GM19468 (cell line): ENCODE data around the gene ALDH8A1.

Source experiments
- ATAC-seq: cut with Tn5 transposase; IDR thresholded peaks from one replicate; pipeline ENCODE4 v1.9.1; 2021; ENCODE audit warnings: mild to moderate bottlenecking, moderate library complexity, moderate number of reproducible peaks; ENCODE audit not compliant: unreplicated experiment; ENCODE audit errors: extremely low read depth

The ALDH8A1 gene

DNA sequence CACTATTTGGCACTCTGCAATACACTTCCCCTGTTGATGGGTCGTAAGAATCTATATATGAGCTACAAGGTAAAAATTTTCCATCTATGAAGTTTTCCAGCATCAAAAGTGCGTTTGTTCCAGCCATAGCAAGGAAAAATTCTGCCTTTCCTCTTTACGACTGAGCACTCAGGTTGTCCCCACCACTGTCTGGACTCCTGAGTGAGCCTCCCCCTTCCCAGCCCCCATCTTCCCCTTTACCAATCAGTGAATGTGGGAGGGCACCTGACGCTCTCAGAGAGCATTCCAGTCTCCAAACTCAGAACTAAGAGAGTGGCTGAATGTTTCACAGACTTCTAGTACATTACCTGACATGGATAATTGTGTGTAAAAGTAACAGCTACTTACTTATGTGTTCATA is at the start of gene ALDH8A1:
TSS of gene ALDH8A1 (minus strand) at position 175 of the 400 bp plus-strand sequence. CDS start at position 127, 48 bp downstream.
- no peak for ATAC-seq

GRCh38 chr6:134999107-134999506 is 49.2 kb upstream of the ALDH8A1 start:
- ATAC-seq, result no peak

- ATAC-seq, result no peak
Observed at GRCh38 chr6:134997133-134997995, 47.5 kb upstream of the ALDH8A1 start.

GRCh38 chr6:134995536-134995935 is 45.6 kb upstream of the ALDH8A1 start:
- no peak for ATAC-seq

DNA sequence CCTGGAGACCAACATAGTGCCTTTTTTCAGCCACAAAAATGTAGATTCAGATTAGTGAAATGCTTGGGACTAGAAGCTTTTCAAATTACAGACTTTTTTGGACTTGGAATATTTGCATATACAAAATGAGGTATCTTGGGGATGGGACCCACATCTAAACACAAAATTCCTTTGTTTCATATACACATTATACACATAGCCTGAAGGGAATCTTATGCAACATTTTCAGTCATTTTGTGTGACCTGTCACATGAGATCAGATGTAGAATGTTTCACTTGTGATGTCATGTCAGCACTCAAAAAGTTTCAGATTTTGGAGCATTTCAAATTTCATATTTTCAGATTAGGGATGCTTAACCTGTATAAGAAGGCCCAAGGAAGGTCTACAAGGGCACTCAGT is 44.5 kb upstream of the ALDH8A1 start:
- ATAC-seq, result no peak

- no peak for ATAC-seq
Observed at GRCh38 chr6:134992155-134992554, 42.3 kb upstream of the ALDH8A1 start.

- ATAC-seq, result no peak
Observed at GRCh38 chr6:134990262-134990661, 40.4 kb upstream of the ALDH8A1 start.

- ATAC-seq, result no peak
Observed at GRCh38 chr6:134984821-134985220, 34.9 kb upstream of the ALDH8A1 start.

DNA sequence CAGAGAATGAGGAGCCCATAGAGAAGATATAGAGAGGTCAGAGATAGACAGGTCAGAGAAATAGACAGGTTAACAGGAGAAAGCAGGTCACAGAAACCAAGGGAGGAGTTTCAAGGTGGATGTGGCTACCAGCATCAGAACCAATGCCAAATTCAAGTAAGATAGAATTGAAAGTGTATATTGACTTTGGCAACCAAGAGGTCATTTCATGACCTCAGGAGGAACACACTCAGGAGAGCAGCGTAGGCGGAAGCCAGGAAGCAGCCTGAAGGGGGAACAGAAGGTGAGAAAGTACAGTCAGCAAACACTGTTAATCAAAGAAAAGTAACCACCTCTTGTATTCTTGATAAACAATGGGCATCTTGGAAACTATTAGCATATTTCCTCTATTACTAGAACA is 33.9 kb upstream of the ALDH8A1 start:
- ATAC-seq, result no peak

DNA sequence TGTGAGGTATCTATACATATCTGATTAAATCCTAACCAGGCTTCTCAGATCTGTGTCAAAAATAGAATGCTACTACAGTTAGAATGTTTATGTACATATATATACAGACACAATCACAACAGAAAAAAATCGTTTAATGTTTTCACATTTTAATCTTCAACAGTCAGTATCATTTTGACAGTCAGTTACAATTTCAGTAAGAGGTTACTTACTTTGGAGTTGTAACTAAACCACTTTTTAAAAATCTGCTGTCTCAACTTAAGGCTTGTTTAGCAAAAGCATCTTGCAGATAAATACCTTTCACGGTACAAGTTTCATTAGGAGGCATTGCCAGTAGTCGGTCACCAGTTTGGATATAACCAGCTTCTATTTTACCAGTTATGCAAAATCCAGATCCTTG is 32.3 kb upstream of the ALDH8A1 start:
- ATAC-seq, result no peak

DNA sequence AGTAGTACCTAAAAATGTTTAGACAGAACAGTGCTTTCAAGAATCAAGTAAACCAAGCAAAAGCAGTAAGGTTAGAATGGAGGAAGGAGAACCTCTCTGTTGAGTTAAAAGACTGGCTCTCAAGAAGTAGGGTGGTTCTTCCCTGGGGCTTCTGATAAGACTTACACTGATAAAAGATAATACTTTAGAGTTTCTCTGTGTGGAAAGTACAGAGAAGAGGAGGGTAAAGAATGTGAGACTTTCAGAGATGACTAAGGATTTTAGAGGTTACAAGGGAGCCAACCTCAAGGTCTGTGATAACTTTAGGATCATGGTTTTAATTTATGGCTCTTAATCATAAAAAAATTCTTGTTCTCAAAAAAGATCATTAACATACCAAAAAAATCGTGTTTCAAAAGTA is 30.9 kb upstream of the ALDH8A1 start:
- ATAC-seq, result no peak

GRCh38 chr6:134979142-134979541 is 29.2 kb upstream of the ALDH8A1 start:
- ATAC-seq, result peak; percentile 34

DNA sequence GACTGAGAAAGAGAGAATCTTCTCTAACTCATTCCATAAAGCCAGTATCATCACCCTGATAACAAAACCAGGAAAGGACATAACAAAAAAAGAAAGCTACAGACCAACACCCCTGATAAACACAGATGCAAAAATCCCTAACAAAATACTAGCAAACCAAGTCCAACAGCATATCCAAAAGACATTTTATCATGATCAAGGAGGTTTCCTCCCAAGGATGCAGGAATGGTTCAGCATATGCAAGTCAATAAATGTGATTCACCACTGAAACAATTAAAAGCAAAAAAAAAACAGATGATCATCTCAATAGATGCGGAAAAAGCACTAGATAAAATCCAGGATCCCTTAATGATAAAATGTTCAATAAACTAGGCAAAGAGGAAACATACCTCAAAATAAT is 24.5 kb upstream of the ALDH8A1 start:
- no peak for ATAC-seq

DNA sequence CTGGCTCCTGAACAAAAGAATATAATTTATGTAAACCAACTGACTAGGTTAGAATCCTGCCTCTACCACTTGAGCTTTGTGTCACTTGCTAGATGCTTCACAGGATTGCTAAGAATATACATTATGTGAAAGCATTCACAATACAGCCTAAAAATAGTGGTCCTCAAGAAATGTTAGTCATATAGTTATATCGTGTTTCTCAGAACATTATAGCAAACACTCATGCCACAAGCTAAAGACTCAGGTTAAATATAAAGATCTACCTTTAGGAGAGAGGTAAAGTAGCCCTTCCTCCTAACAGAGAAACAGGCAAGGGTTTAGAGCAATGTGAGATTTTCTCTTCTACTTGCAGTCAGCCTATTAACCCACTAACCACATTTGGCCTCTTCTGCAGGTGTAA is 17.8 kb upstream of the ALDH8A1 start:
- ATAC-seq, result no peak

DNA sequence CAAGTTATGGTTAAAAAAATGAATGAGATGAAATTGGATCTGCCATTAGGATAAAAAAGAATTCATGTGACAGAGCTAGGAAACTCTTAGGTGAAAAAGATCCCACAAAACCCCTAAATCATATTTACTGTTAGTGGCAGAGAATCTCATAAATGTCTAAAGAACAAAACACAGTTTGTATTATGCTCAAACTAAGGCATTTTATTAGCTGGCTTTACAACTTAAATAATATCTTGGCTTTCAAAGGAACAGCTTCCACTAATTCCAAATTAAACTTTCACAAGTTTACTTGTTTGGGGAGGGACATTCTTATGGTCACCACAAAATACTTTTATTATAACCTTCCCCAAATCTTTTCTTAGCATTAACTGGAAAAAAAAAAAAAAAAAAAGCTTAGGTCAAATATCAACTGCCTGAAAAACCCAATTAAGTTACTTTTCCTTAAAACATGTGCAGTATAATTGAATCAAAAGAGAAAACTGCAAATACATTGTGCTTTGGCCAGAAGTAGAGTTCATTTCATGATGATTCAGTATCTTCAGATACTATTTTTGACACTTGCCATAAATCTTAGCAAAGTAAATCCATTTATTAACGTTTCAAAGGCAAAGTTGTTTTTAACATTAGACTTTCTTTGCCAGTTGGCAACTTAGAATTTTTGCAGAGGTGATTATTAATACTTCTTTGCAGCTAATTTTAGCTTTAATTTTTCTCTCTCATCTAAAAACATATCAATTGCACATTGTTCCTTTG is 14.7 kb upstream of the ALDH8A1 start:
- no peak for ATAC-seq

DNA sequence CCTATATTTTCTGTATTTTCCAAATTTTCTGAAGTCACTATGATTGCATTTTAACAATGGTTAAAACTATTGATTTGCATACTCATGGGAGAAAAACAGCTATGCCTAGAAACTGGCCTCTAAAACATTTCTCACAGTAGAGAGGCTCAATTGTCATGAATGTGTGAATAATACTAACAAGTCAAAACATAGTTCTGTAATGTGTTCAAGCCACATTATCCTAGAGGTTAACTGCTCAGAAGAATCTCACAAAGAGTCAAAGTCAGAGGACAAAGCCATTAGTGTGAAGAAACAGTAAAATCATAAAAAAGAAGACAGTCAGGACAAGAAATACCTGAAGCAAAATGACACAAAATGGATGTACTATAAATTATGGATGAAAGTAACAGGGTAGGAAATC is 12.5 kb upstream of the ALDH8A1 start:
- no peak for ATAC-seq

GRCh38 chr6:134961366-134961765 is 11.5 kb upstream of the ALDH8A1 start:
- no peak for ATAC-seq

GRCh38 chr6:134959603-134960002 is 9.7 kb upstream of the ALDH8A1 start:
- ATAC-seq, result no peak

DNA sequence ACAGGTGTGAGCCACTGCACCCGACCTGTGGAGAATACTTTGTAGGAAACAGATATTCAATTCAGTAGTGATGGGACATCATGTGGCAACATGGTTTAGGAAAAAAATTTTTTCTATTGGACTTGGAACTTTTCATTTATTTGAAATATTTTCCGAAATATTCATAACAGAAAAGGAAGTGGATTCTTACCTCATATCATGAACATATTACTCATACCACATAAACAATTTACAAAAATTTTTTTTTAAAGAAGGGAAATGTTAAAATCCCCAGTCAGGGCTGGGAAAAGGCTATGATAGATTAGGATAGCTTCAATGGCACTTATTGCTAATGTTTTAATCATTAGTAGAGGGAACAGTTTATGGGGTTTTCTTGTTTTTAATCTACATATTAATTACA is 6.8 kb upstream of the ALDH8A1 start:
- ATAC-seq, result no peak

GRCh38 chr6:134956032-134956431 is 6.1 kb upstream of the ALDH8A1 start:
- no peak for ATAC-seq

DNA sequence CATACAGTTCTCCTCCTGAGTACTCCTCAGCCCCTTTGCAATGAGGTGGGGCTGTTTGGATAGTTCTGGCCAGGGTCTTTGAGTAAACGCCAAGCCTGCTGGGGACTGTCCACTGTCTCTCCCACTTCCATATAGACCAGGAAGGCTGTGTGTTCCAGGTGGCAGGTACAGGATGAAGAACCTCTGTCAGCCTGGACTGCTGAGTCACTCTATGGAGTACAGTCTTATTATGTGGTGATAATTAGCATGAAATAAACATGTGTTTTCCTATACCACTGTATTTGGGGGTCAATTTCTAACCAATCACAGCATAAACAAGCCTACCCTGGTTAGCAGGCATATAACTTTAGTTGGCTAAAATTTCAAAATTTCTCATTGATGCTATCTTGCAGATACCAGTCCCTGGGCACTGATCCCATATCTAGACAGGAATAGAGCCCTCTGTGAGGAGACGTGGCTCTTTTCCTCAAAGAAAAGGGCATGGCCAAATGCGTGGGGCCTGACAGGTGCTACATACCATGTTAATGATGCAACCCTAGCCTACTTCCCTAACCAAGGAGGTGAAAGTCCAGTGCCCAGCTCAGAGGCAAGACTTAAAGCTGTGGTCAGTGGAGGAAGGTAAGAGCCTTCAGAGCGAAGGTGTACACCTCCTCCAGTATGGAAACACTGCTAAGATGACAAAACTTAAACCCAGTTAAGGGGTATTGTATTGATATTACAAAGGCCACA is 4.5 kb upstream of the ALDH8A1 start:
- no peak for ATAC-seq
